ENCODE data around the gene C2orf81. TPM values are rescaled to one million over a fixed set of nuclear protein-coding genes. Genes with fewer than 3 reads are reported as not detected.

C2orf81 gene
- total and polyA plus RNA-seq, 10 of the 15 experiments (the other 5 are each of a cell fraction or from before 2014, with no cell fraction given) = 0.10 to 9.8 (median 2.7) TPM

- intact Hi-C loops (cut with micrococcal nuclease; ENCODE audit: unreplicated experiment) (no loop called here), in situ Hi-C loops (cut with MboI) (no loop called here)
- Histone ChIP-seq H3K4me2 (ENCODE audit: control insufficient read depth, insufficient read depth) (peak overlapping the region; percentile 81), H3K4me1 (ENCODE audit: control insufficient read depth, insufficient read depth, low read length) (peaks cover 23% of the 10 kb centered on the region), H3K79me2 (ENCODE audit: control insufficient read depth, insufficient read depth, low read length) (no peaks in the 10 kb centered on the region; the same call in 1 of the 2 replicates), H3K27me3 (replicated peaks in 1 of 2; ENCODE audit: control insufficient read depth in 2 of 2, insufficient read depth in 2 of 2, low read length in 1 of 2) (peaks cover 2 to 10% of the 10 kb centered on the region in 2 experiments; a peak in 3 of 4 replicates), H2AFZ (ENCODE audit: control insufficient read depth, low read depth, low read length) (no peak overlapping the region), H3K36me3 (ENCODE audit: control insufficient read depth in 2 of 2, insufficient read depth in 2 of 2, low read length in 1 of 2) (no peaks in the 10 kb centered on the region), H3K4me3 (peak overlapping the region; percentile 61; the same call in 1 of the 2 replicates), H3K9ac (ENCODE audit: control insufficient read depth, insufficient read depth, low read length) (no peak overlapping the region), H4K20me1 (ENCODE audit: control insufficient read depth, insufficient read depth) (no peaks in the 10 kb centered on the region), H3K9me3 (replicated peaks; ENCODE audit: control insufficient read depth, insufficient read depth, low read length) (no peaks in the 10 kb centered on the region), H3K27ac (ENCODE audit: control insufficient read depth, insufficient read depth) (no peak overlapping the region)
- RAD21 ChIA-PET (ENCODE audit: unreplicated experiment) = interaction anchor here (1.1 to 2.3 kb wide), 8 partner anchors 11 to 117 kb away, joined by 3 to 13 read pairs (median 6); partner anchors contain the start of genes C2orf81, INO80B, MRPL53 and WDR54
- POLR2A ChIA-PET = interaction anchor here (0.5 to 3.4 kb wide), 8 partner anchors 8 to 1381 kb away, joined by 3 to 29 read pairs (median 7); partner anchors contain the start of genes C2orf81, INO80B, WBP1 and WDR54
- BruUV-seq (replicated peaks) = no TSS peak
- DNase-seq (ENCODE audit: low read depth, low spot score) (no peak), ATAC-seq (no peak), FAIRE-seq (peak; percentile 23)
- 61% methylated on average over 3 of the region's 3 CpGs for WGBS (ENCODE audit: insufficient coverage, insufficient replicate concordance, low lambda C conversion rate, missing lambda C conversion rate)
- SMC1A ChIA-PET (ENCODE audit: uncharacterized antibody, unreplicated experiment) = interaction anchor here (0.6 to 2.0 kb wide), 8 partner anchors 8 to 132 kb away, joined by 3 to 8 read pairs (median 4); partner anchors contain the start of genes C2orf81, INO80B, MRPL53 and WBP1
- TF ChIP-seq, protein P1, sequence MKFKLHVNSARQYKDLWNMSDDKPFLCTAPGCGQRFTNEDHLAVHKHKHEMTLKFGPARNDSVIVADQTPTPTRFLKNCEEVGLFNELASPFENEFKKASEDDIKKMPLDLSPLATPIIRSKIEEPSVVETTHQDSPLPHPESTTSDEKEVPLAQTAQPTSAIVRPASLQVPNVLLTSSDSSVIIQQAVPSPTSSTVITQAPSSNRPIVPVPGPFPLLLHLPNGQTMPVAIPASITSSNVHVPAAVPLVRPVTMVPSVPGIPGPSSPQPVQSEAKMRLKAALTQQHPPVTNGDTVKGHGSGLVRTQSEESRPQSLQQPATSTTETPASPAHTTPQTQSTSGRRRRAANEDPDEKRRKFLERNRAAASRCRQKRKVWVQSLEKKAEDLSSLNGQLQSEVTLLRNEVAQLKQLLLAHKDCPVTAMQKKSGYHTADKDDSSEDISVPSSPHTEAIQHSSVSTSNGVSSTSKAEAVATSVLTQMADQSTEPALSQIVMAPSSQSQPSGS (IDR thresholded peaks at IDR 0.05; ENCODE audit: low read length) = no peak
- CTCF ChIA-PET = interaction anchor here (0.8 to 2.5 kb wide), 5 partner anchors 14 to 147 kb away, joined by 3 to 12 read pairs (median 3); partner anchors contain the start of genes C2orf81, INO80B, MRPL53 and WDR54
These were observed 18.0 kb upstream of the C2orf81 start for GRCh38 chr2:74439373-74439772.

- Histone ChIP-seq H3K9ac (ENCODE audit: control insufficient read depth, insufficient read depth, low read length) (no peak overlapping the region), H3K79me2 (ENCODE audit: control insufficient read depth, insufficient read depth, low read length) (no peaks in the 10 kb centered on the region; the same call in 1 of the 2 replicates), H3K4me1 (ENCODE audit: control insufficient read depth, insufficient read depth, low read length) (peaks cover 23% of the 10 kb centered on the region), H4K20me1 (ENCODE audit: control insufficient read depth, insufficient read depth) (no peaks in the 10 kb centered on the region), H3K27me3 (replicated peaks in 1 of 2; ENCODE audit: control insufficient read depth in 2 of 2, insufficient read depth in 2 of 2, low read length in 1 of 2) (peaks cover 2 to 10% of the 10 kb centered on the region in 2 experiments; a peak in 3 of 4 replicates), H2AFZ (ENCODE audit: control insufficient read depth, low read depth, low read length) (no peak overlapping the region), H3K27ac (ENCODE audit: control insufficient read depth, insufficient read depth) (no peak overlapping the region), H3K4me2 (ENCODE audit: control insufficient read depth, insufficient read depth) (no peak overlapping the region), H3K9me3 (replicated peaks; ENCODE audit: control insufficient read depth, insufficient read depth, low read length) (no peaks in the 10 kb centered on the region), H3K4me3 (no peak overlapping the region), H3K36me3 (ENCODE audit: control insufficient read depth in 2 of 2, insufficient read depth in 2 of 2, low read length in 1 of 2) (no peaks in the 10 kb centered on the region)
- no TSS peak for BruUV-seq (replicated peaks)
- in situ Hi-C loops (cut with MboI) (no loop called here), intact Hi-C loops (cut with micrococcal nuclease; ENCODE audit: unreplicated experiment) (no loop called here)
- ChIA-PET POLR2A (interaction anchor here (1.1 to 3.4 kb wide), 2 partner anchors 14 to 18 kb away, joined by 3 to 21 read pairs; partner anchors contain the start of genes C2orf81 and WDR54), CTCF (interaction anchor here (1.2 to 2.5 kb wide), 2 partner anchors 16 to 25 kb away, joined by 3 to 12 read pairs; partner anchors contain the start of gene INO80B), RAD21 (ENCODE audit: unreplicated experiment) (no interaction called here), SMC1A (ENCODE audit: uncharacterized antibody, unreplicated experiment) (interaction anchor here (0.7 to 1.4 kb wide), 3 partner anchors 16 to 20 kb away, joined by 3 to 4 read pairs (median 3); partner anchors contain the start of genes INO80B and WBP1)
- DNase-seq (ENCODE audit: low read depth, low spot score) = no peak
- FAIRE-seq = no peak
- ATAC-seq = no peak
- 92% methylated on average over 1 of the region's 1 CpG for WGBS (ENCODE audit: insufficient coverage, insufficient replicate concordance, low lambda C conversion rate, missing lambda C conversion rate)
- TF ChIP-seq IRF5 (IDR thresholded peaks at IDR 0.05; ENCODE audit: borderline replicate concordance) (no peak), FOXK2 (IDR thresholded peaks at IDR 0.05) (no peak), TCF7 (IDR thresholded peaks at IDR 0.05; ENCODE audit: borderline replicate concordance) (no peak), ZBTB33 (IDR thresholded peaks at IDR 0.05) (no peak), RFX5 (IDR thresholded peaks at IDR 0.05; ENCODE audit: low read depth, low read length) (no peak), HDAC6 (IDR thresholded peaks at IDR 0.05; ENCODE audit: unreplicated experiment) (no peak)
- TF ChIP-seq, protein P2, sequence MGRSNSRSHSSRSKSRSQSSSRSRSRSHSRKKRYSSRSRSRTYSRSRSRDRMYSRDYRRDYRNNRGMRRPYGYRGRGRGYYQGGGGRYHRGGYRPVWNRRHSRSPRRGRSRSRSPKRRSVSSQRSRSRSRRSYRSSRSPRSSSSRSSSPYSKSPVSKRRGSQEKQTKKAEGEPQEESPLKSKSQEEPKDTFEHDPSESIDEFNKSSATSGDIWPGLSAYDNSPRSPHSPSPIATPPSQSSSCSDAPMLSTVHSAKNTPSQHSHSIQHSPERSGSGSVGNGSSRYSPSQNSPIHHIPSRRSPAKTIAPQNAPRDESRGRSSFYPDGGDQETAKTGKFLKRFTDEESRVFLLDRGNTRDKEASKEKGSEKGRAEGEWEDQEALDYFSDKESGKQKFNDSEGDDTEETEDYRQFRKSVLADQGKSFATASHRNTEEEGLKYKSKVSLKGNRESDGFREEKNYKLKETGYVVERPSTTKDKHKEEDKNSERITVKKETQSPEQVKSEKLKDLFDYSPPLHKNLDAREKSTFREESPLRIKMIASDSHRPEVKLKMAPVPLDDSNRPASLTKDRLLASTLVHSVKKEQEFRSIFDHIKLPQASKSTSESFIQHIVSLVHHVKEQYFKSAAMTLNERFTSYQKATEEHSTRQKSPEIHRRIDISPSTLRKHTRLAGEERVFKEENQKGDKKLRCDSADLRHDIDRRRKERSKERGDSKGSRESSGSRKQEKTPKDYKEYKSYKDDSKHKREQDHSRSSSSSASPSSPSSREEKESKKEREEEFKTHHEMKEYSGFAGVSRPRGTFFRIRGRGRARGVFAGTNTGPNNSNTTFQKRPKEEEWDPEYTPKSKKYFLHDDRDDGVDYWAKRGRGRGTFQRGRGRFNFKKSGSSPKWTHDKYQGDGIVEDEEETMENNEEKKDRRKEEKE (IDR thresholded peaks at IDR 0.05) = no peak
These were observed 16.8 kb upstream of the C2orf81 start for GRCh38 chr2:74438248-74438647.
